H9 (cell line): ENCODE results near the gene KRTAP1-3. TPM values are rescaled to one million over a fixed set of nuclear protein-coding genes. Genes with fewer than 3 reads are reported as not detected.
"Not testable (repeated sequence)": the region's sequence is repeated elsewhere in the genome, so short reads cannot be mapped to it uniquely, and the experiment has no call there.

ENCODE experiments used
- DNase-seq: peaks from one replicate; pipeline ENCODE4 v3.0.0-alpha.2; 2017
- H2AFZ ChIP-seq: one replicate; pipeline ENCODE4 v1.6.1; 2013; ENCODE audit warnings: mild to moderate bottlenecking, low read length, control low read depth, moderate library complexity
- H2AK5ac ChIP-seq: 2 replicates; pipeline ENCODE4 v1.6.1; 2013; ENCODE audit warnings: low read length, control low read depth, mixed read lengths; ENCODE audit not compliant: insufficient read length
- H2BK120ac ChIP-seq: one replicate; pipeline ENCODE4 v1.6.1; 2013; ENCODE audit warnings: low read depth, mild to moderate bottlenecking, low read length, control low read depth, inconsistent platforms; ENCODE audit not compliant: poor library complexity, severe bottlenecking
- H2BK12ac ChIP-seq: 2 replicates; pipeline ENCODE4 v1.6.1; 2013; ENCODE audit warnings: low read length, control low read depth, mixed read lengths, low read depth; ENCODE audit not compliant: insufficient read length
- H2BK15ac ChIP-seq: 2 replicates; pipeline ENCODE4 v1.6.1; 2013; ENCODE audit warnings: low read depth, low read length, control low read depth
- H2BK20ac ChIP-seq: one replicate; pipeline ENCODE4 v1.6.1; 2013; ENCODE audit warnings: low read depth, mild to moderate bottlenecking, low read length, control low read depth, inconsistent platforms; ENCODE audit not compliant: poor library complexity, severe bottlenecking
- H2BK5ac ChIP-seq: 2 replicates; pipeline ENCODE4 v1.6.1; 2013; ENCODE audit warnings: low read length, control low read depth, mixed read lengths; ENCODE audit not compliant: insufficient read length
- H3K14ac ChIP-seq: 2 replicates; pipeline ENCODE4 v1.6.1; 2013; ENCODE audit warnings: low read length, control low read depth; ENCODE audit not compliant: insufficient read depth
- H3K18ac ChIP-seq: 2 replicates; pipeline ENCODE4 v1.6.1; 2013; ENCODE audit warnings: low read depth, mild to moderate bottlenecking, mixed read lengths, low read length, control low read depth; ENCODE audit not compliant: insufficient read length
- H3K23ac ChIP-seq: 2 replicates; pipeline ENCODE4 v1.6.1; 2013; ENCODE audit warnings: low read length, control low read depth, mixed read lengths, low read depth; ENCODE audit not compliant: insufficient read length
- H3K23me2 ChIP-seq: 2 replicates; pipeline ENCODE4 v1.6.1; 2013; ENCODE audit warnings: low read depth, mild to moderate bottlenecking, mixed read lengths, low read length, control low read depth; ENCODE audit not compliant: insufficient read length, poor library complexity, severe bottlenecking
- H3K27ac ChIP-seq: 2 replicates; pipeline ENCODE4 v1.5.1; 2013; ENCODE audit warnings: low read length, control low read depth, mixed read lengths, low read depth; ENCODE audit not compliant: insufficient read length
- H3K27me3 ChIP-seq: 2 replicates; pipeline ENCODE4 v1.6.1; 2013; ENCODE audit warnings: low read length, control low read depth, inconsistent platforms; ENCODE audit not compliant: insufficient read depth
- H3K4ac ChIP-seq: 2 replicates; pipeline ENCODE4 v1.6.1; 2013; ENCODE audit warnings: low read depth, mild to moderate bottlenecking, control low read depth, inconsistent platforms, low read length, moderate library complexity
- H3K4me1 ChIP-seq: 2 replicates; pipeline ENCODE4 v1.6.1; 2013; ENCODE audit warnings: low read length, control low read depth, inconsistent platforms; ENCODE audit not compliant: insufficient read depth
- H3K4me2 ChIP-seq: 2 replicates; pipeline ENCODE4 v1.6.1; 2013; ENCODE audit warnings: low read length, control low read depth, mixed read lengths; ENCODE audit not compliant: insufficient read length, insufficient read depth
- H3K56ac ChIP-seq: 2 replicates; pipeline ENCODE4 v1.6.1; 2013; ENCODE audit warnings: low read depth, mild to moderate bottlenecking, mixed read lengths, low read length, control low read depth; ENCODE audit not compliant: insufficient read length
- H3K79me1 ChIP-seq: 2 replicates; pipeline ENCODE4 v1.6.1; 2013; ENCODE audit warnings: low read depth, mild to moderate bottlenecking, moderate library complexity, low read length, control low read depth, inconsistent platforms; ENCODE audit not compliant: insufficient read depth, poor library complexity, severe bottlenecking
- H3K79me2 ChIP-seq: 2 replicates; pipeline ENCODE4 v1.6.1; 2013; ENCODE audit warnings: low read length, control low read depth, inconsistent platforms; ENCODE audit not compliant: insufficient read depth
- H3K9ac ChIP-seq: 2 replicates; pipeline ENCODE4 v1.6.1; 2013; ENCODE audit warnings: low read length, control low read depth, mixed read lengths; ENCODE audit not compliant: insufficient read length; ENCODE audit errors: extremely low read depth
- H3K9me3 ChIP-seq: one replicate; pipeline ENCODE4 v1.6.1; 2013; ENCODE audit warnings: low read depth, low read length, inconsistent platforms; ENCODE audit not compliant: control insufficient read depth
- H3T11ph ChIP-seq: one replicate; pipeline ENCODE4 v1.6.1; 2013; ENCODE audit warnings: mild to moderate bottlenecking, low read length, control low read depth, inconsistent platforms
- H4K20me1 ChIP-seq: one replicate; pipeline ENCODE4 v1.6.1; 2013; ENCODE audit not compliant: control insufficient read depth, insufficient read length, insufficient read depth
- H4K5ac ChIP-seq: 2 replicates; pipeline ENCODE4 v1.6.1; 2013; ENCODE audit warnings: low read depth, mild to moderate bottlenecking, mixed read lengths, low read length, control low read depth; ENCODE audit not compliant: insufficient read length
- H4K8ac ChIP-seq: replicated peaks from 2 replicates; pipeline ENCODE4 v1.6.1; 2013; ENCODE audit warnings: low read length, control low read depth, mixed read lengths, low read depth; ENCODE audit not compliant: insufficient read length
- H4K91ac ChIP-seq: 2 replicates; pipeline ENCODE4 v1.6.1; 2013; ENCODE audit warnings: low read depth, mild to moderate bottlenecking, moderate library complexity, mixed read lengths, low read length, control low read depth; ENCODE audit not compliant: insufficient read length
- H3K27ac Mint-ChIP-seq, 3 experiments: 2 replicates in 2 of 3; 3 replicates in 1 of 3; pipeline ENCODE4 v1.8.0; 2020 to 2021; ENCODE audit warnings: mixed read lengths in 3 of 3, mild to moderate bottlenecking in 1 of 3, moderate library complexity in 1 of 3
- H3K27me3 Mint-ChIP-seq: 2 replicates; pipeline ENCODE4 v1.8.0; 2021; ENCODE audit warnings: low read depth, mild to moderate bottlenecking, moderate library complexity, mixed read lengths
- H3K36me3 Mint-ChIP-seq, 3 experiments: 2 replicates in 2 of 3; 3 replicates in 1 of 3; pipeline ENCODE4 v1.8.0; 2020 to 2021; ENCODE audit warnings: low read depth in 3 of 3, mixed read lengths in 3 of 3; ENCODE audit not compliant: insufficient read depth in 1 of 3
- H3K4me1 Mint-ChIP-seq, 2 experiments: 2 replicates each; pipeline ENCODE4 v1.8.0; 2020; ENCODE audit warnings: mixed read lengths in 2 of 2
- H3K4me3 Mint-ChIP-seq, 2 experiments: 2 replicates in 1 of 2; 3 replicates in 1 of 2; pipeline ENCODE4 v1.8.0; 2020 to 2021; ENCODE audit warnings: mild to moderate bottlenecking in 2 of 2, mixed read lengths in 2 of 2, moderate library complexity in 1 of 2
- H3K9me3 Mint-ChIP-seq, 2 experiments: 2 replicates in 1 of 2; 3 replicates in 1 of 2; pipeline ENCODE4 v1.8.0; 2020; ENCODE audit warnings: mild to moderate bottlenecking in 2 of 2, mixed read lengths in 2 of 2, moderate library complexity in 1 of 2
- WGBS: extraction: QIAGEN DNeasy Blood & Tissue Kit; methylation state at CpG from one replicate; pipeline ENCODE4 v1.1.7; 2013; ENCODE audit warnings: missing lambda C conversion rate, low lambda C conversion rate, mixed read lengths; ENCODE audit not compliant: insufficient read length; ENCODE audit errors: extremely low coverage; 5-methylcytosine and 5-hydroxymethylcytosine counted together
- total RNA-seq: library from RNA; stranded (reverse); gene quantifications from 2 replicates; pipeline ENCODE4 v1.2.1, GENCODE V29; 2021
- TF ChIP-seq, protein P1 (sequence below): fragments of 200-600 bp; sonication (generic); conservative IDR thresholded peaks from 3 replicates; pipeline ENCODE4 v1.8.0; 2021; ENCODE audit warnings: antibody characterized with exemption, mild to moderate bottlenecking

The KRTAP1-3 gene
- total RNA-seq, 1 experiment from 2014 or later: not detected

DNA sequence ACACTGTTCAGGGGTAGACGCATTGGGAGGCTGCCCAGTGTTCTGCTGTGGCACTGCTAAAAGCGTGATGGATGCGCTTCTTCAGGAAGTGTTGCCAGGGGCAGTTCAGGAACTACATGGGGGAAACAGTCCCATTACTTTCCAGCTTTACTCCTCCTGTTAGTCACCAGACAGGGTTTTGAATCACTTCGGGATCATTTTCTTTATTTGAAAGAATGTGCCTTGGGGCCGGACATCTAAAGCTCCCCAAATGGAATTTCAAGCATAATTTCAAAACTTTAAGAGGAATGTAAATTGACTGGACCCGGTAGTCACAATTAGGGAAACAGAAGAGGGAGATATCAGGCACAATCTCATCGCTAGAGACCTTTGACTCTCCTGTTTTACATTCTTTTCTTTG lies 13.8 kb upstream of the KRTAP1-3 start:
- no peak overlapping the region for H3K14ac ChIP-seq
- H3K23me2 ChIP-seq: no peaks in the 10 kb centered on the region
- no peaks in the 10 kb centered on the region for H3K79me2 ChIP-seq
- no peak for DNase-seq
- no peak overlapping the region for H2AFZ ChIP-seq
- no peak overlapping the region for H3K18ac ChIP-seq
- H4K20me1 ChIP-seq: no peaks in the 10 kb centered on the region
- H3K4me1 ChIP-seq: no peaks in the 10 kb centered on the region
- H3K4me3 Mint-ChIP-seq: no peak overlapping the region
- no peak overlapping the region for H2BK12ac ChIP-seq
- TF ChIP-seq, protein P1, sequence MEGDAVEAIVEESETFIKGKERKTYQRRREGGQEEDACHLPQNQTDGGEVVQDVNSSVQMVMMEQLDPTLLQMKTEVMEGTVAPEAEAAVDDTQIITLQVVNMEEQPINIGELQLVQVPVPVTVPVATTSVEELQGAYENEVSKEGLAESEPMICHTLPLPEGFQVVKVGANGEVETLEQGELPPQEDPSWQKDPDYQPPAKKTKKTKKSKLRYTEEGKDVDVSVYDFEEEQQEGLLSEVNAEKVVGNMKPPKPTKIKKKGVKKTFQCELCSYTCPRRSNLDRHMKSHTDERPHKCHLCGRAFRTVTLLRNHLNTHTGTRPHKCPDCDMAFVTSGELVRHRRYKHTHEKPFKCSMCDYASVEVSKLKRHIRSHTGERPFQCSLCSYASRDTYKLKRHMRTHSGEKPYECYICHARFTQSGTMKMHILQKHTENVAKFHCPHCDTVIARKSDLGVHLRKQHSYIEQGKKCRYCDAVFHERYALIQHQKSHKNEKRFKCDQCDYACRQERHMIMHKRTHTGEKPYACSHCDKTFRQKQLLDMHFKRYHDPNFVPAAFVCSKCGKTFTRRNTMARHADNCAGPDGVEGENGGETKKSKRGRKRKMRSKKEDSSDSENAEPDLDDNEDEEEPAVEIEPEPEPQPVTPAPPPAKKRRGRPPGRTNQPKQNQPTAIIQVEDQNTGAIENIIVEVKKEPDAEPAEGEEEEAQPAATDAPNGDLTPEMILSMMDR: no peak
- H4K91ac ChIP-seq: no peak overlapping the region
- H3K27ac ChIP-seq: no peak overlapping the region
- H2BK120ac ChIP-seq: no peak overlapping the region
- H3K9ac ChIP-seq: no peak overlapping the region
- no peak overlapping the region for H2BK15ac ChIP-seq
- H3T11ph ChIP-seq: no peak overlapping the region
- H3K27me3 ChIP-seq: no peaks in the 10 kb centered on the region
- peaks cover 19% of the 10 kb centered on the region in 2 experiments for H3K4me1 Mint-ChIP-seq
- no peaks in the 10 kb centered on the region for H3K79me1 ChIP-seq
- H2AK5ac ChIP-seq: no peak overlapping the region
- H3K36me3 Mint-ChIP-seq: no peaks in the 10 kb centered on the region
- H4K5ac ChIP-seq: no peak overlapping the region
- H3K4me2 ChIP-seq: no peak overlapping the region
- H2BK20ac ChIP-seq: no peak overlapping the region
- H3K27ac Mint-ChIP-seq: no peak overlapping the region
- no peak overlapping the region for H4K8ac ChIP-seq
- H3K4ac ChIP-seq: no peak overlapping the region
- WGBS: no CpG with 5 or more reads among the region's 7 CpGs
- no peak overlapping the region for H3K56ac ChIP-seq
- no peaks in the 10 kb centered on the region for H3K27me3 Mint-ChIP-seq
- H3K9me3 Mint-ChIP-seq: peaks cover 0 to 2% of the 10 kb centered on the region in 2 experiments; a peak in 3 of 5 replicates
- H2BK5ac ChIP-seq: no peak overlapping the region
- H3K9me3 ChIP-seq: no peaks in the 10 kb centered on the region
- H3K23ac ChIP-seq: no peak overlapping the region

DNA sequence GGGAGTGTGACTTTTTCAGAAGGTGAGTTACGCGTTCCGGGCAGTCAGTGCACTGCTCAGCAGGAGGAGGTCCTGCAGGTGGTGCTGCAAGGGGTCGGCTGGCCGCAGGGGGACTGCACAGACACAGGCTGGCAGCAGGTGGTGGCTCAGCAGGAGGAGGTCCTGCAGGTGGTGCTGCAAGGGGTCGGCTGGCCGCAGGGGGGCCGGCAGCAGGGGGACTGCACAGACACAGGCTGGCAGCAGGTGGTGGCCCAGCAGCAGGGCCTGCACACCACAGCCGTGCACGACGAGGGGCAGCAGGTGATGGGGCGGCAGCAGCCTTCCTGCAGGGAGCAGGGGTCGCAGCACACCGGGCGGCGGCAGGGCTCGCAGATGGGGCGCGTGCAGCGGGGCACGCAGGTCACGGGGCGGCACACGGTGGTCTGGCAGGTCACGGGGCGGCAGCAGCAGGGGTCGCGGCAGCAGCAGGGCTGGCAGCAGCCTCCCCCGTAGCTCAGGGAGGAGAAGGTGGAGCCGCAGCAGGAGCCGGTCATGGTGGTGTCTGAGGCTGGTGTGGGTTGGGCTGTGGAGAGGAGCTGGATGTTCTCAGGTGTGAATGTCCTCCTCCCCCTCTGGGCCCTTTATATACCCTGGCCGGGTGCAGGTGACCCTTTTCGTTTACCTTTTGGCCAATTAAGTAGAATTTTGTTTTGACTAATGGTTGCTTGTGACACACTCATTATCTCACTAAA lies 12.2 kb upstream of the KRTAP1-3 start, which contains the start of gene KRTAP2-1:
TSS of gene KRTAP2-1 (minus strand) at position 582 of the 731 bp plus-strand sequence. CDS start at position 533, 49 bp downstream.
- not testable (repeated sequence) for H3K4me1 ChIP-seq, H3K36me3 Mint-ChIP-seq, DNase-seq, H3K9ac ChIP-seq, H2BK20ac ChIP-seq, H3K27ac ChIP-seq, H3K79me1 ChIP-seq, H2BK15ac ChIP-seq, H3K23me2 ChIP-seq, H3K79me2 ChIP-seq, H3K4me2 ChIP-seq, H3K9me3 Mint-ChIP-seq, H4K5ac ChIP-seq, H3K18ac ChIP-seq, H3K23ac ChIP-seq, H3K4me3 Mint-ChIP-seq, H2AFZ ChIP-seq, H2BK5ac ChIP-seq, H4K91ac ChIP-seq, H2AK5ac ChIP-seq, H3K27me3 Mint-ChIP-seq, H4K20me1 ChIP-seq, H2BK120ac ChIP-seq, H3K4ac ChIP-seq, H2BK12ac ChIP-seq, H3K56ac ChIP-seq, H3K9me3 ChIP-seq, H3K27me3 ChIP-seq, H4K8ac ChIP-seq, H3K14ac ChIP-seq
- no CpG with 5 or more reads among the region's 33 CpGs for WGBS
- peak within 1 kb of the TSS; percentile 26 for H3T11ph ChIP-seq
- peak within 1 kb of the TSS; percentile 26 to 48 (median 46); a peak in 4 of 7 replicates for H3K27ac Mint-ChIP-seq
- H3K4me1 Mint-ChIP-seq: peaks cover 19% of the 10 kb centered on the region in 2 experiments
